Measurements from ENCODE around the gene MMEL1. TPM values are rescaled to one million over a fixed set of nuclear protein-coding genes. Genes with fewer than 3 reads are reported as not detected.

The MMEL1 gene
- total RNA-seq, 1 experiment from 2014 or later, result not detected

- H3K27me3 Mint-ChIP-seq (ENCODE audit: low read depth), result no peaks in the 10 kb centered on the region; the same call in 1 of the 2 replicates
- no peaks in the 10 kb centered on the region for H3K9me3 Mint-ChIP-seq
- H3K36me3 Mint-ChIP-seq, result no peaks in the 10 kb centered on the region
- ChIA-PET CTCF (interaction anchor here (1.2 to 3.5 kb wide), 5 partner anchors 21 to 908 kb away, joined by 3 to 28 read pairs (median 5); partner anchors contain the start of gene TNFRSF14), POLR2A (interaction anchor here (0.7 kb wide), 1 partner anchor 36 kb away, joined by 3 read pairs; no protein-coding TSS in a partner anchor)
- H3K4me3 Mint-ChIP-seq, result no peak overlapping the region
- H3K27ac Mint-ChIP-seq, result no peak overlapping the region; the same call in 1 of the 2 replicates
- ATAC-seq, result no peak
- DNase-seq (ENCODE audit: low spot score), result no peak
- peaks cover 24% of the 10 kb centered on the region for H3K4me1 Mint-ChIP-seq
- TF ChIP-seq AR (CRISPR knock-in tag; IDR thresholded peaks at IDR 0.05) (no peak), HMGXB4 (CRISPR knock-in tag; IDR thresholded peaks at IDR 0.05) (no peak), ZNF425 (CRISPR knock-in tag; conservative IDR thresholded peaks at IDR 0.05) (no peak)
Measured at GRCh38 chr1:2583331-2583791, 49.5 kb downstream of the MMEL1 start.

GRCh38 chr1:2582391-2582790 lies 50.4 kb downstream of the MMEL1 start:
- ATAC-seq, result no peak
- H3K36me3 Mint-ChIP-seq, result no peaks in the 10 kb centered on the region
- peaks cover 24% of the 10 kb centered on the region for H3K4me1 Mint-ChIP-seq
- ChIA-PET CTCF (no interaction called here), POLR2A (no interaction called here)
- no peak for DNase-seq (ENCODE audit: low spot score)
- no peaks in the 10 kb centered on the region for H3K9me3 Mint-ChIP-seq
- no peak overlapping the region for H3K4me3 Mint-ChIP-seq
- no peak overlapping the region for H3K27ac Mint-ChIP-seq
- H3K27me3 Mint-ChIP-seq (ENCODE audit: low read depth), result no peaks in the 10 kb centered on the region; the same call in 1 of the 2 replicates
- TF ChIP-seq, protein P1, sequence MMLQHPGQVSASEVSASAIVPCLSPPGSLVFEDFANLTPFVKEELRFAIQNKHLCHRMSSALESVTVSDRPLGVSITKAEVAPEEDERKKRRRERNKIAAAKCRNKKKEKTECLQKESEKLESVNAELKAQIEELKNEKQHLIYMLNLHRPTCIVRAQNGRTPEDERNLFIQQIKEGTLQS (CRISPR knock-in tag; conservative IDR thresholded peaks at IDR 0.05), result no peak
- TF ChIP-seq, protein P2, sequence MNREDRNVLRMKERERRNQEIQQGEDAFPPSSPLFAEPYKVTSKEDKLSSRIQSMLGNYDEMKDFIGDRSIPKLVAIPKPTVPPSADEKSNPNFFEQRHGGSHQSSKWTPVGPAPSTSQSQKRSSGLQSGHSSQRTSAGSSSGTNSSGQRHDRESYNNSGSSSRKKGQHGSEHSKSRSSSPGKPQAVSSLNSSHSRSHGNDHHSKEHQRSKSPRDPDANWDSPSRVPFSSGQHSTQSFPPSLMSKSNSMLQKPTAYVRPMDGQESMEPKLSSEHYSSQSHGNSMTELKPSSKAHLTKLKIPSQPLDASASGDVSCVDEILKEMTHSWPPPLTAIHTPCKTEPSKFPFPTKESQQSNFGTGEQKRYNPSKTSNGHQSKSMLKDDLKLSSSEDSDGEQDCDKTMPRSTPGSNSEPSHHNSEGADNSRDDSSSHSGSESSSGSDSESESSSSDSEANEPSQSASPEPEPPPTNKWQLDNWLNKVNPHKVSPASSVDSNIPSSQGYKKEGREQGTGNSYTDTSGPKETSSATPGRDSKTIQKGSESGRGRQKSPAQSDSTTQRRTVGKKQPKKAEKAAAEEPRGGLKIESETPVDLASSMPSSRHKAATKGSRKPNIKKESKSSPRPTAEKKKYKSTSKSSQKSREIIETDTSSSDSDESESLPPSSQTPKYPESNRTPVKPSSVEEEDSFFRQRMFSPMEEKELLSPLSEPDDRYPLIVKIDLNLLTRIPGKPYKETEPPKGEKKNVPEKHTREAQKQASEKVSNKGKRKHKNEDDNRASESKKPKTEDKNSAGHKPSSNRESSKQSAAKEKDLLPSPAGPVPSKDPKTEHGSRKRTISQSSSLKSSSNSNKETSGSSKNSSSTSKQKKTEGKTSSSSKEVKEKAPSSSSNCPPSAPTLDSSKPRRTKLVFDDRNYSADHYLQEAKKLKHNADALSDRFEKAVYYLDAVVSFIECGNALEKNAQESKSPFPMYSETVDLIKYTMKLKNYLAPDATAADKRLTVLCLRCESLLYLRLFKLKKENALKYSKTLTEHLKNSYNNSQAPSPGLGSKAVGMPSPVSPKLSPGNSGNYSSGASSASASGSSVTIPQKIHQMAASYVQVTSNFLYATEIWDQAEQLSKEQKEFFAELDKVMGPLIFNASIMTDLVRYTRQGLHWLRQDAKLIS (CRISPR knock-in tag; IDR thresholded peaks at IDR 0.05; ENCODE audit: borderline replicate concordance), result no peak
- TF ChIP-seq TP53 (CRISPR knock-in tag; IDR thresholded peaks at IDR 0.05) (no peak), IRF2 (CRISPR knock-in tag; IDR thresholded peaks at IDR 0.05; ENCODE audit: borderline replicate concordance, low read depth) (no peak), ETV6 (CRISPR knock-in tag; IDR thresholded peaks at IDR 0.05) (no peak), RORB (CRISPR knock-in tag; IDR thresholded peaks at IDR 0.05) (no peak), NFYB (CRISPR knock-in tag; conservative IDR thresholded peaks at IDR 0.05; ENCODE audit: low read depth) (no peak), ZNF416 (CRISPR knock-in tag; IDR thresholded peaks at IDR 0.05) (no peak), USF1 (CRISPR knock-in tag; IDR thresholded peaks at IDR 0.05) (no peak), CBFB (CRISPR knock-in tag; IDR thresholded peaks at IDR 0.05; ENCODE audit: low read depth) (no peak), ZNF121 (CRISPR knock-in tag; IDR thresholded peaks at IDR 0.05) (no peak), JUN (CRISPR knock-in tag; IDR thresholded peaks at IDR 0.05) (no peak), SMAD3 (CRISPR knock-in tag; IDR thresholded peaks at IDR 0.05; ENCODE audit: borderline replicate concordance) (no peak), ZMAT4 (CRISPR knock-in tag; IDR thresholded peaks at IDR 0.05) (no peak)
- TF ChIP-seq, protein P3, sequence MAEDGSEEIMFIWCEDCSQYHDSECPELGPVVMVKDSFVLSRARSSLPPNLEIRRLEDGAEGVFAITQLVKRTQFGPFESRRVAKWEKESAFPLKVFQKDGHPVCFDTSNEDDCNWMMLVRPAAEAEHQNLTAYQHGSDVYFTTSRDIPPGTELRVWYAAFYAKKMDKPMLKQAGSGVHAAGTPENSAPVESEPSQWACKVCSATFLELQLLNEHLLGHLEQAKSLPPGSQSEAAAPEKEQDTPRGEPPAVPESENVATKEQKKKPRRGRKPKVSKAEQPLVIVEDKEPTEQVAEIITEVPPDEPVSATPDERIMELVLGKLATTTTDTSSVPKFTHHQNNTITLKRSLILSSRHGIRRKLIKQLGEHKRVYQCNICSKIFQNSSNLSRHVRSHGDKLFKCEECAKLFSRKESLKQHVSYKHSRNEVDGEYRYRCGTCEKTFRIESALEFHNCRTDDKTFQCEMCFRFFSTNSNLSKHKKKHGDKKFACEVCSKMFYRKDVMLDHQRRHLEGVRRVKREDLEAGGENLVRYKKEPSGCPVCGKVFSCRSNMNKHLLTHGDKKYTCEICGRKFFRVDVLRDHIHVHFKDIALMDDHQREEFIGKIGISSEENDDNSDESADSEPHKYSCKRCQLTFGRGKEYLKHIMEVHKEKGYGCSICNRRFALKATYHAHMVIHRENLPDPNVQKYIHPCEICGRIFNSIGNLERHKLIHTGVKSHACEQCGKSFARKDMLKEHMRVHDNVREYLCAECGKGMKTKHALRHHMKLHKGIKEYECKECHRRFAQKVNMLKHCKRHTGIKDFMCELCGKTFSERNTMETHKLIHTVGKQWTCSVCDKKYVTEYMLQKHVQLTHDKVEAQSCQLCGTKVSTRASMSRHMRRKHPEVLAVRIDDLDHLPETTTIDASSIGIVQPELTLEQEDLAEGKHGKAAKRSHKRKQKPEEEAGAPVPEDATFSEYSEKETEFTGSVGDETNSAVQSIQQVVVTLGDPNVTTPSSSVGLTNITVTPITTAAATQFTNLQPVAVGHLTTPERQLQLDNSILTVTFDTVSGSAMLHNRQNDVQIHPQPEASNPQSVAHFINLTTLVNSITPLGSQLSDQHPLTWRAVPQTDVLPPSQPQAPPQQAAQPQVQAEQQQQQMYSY (CRISPR knock-in tag; IDR thresholded peaks at IDR 0.05), result no peak
